CD14-positive monocyte (primary cell): ENCODE results near the gene GLI3. TPM values are rescaled to one million over a fixed set of nuclear protein-coding genes. Genes with fewer than 3 reads are reported as not detected.

Experiments
- DNase-seq, 3 donors: peaks; one replicate each; pipeline ENCODE4 v3.0.0-alpha.2; 2011 to 2022
- H2AFZ ChIP-seq: 2 replicates; pipeline ENCODE4 v1.6.0; 2012; ENCODE audit warnings: mild to moderate bottlenecking, low read depth, low read length, inconsistent platforms; ENCODE audit not compliant: insufficient read depth, poor library complexity, severe bottlenecking
- H3K27ac ChIP-seq, 2 donors: 1 replicate in 1 of 2; 2 replicates in 1 of 2; pipeline ENCODE4 v1.5.1; 2012 to 2013; ENCODE audit warnings: low read length in 2 of 2, control low read depth in 1 of 2, inconsistent platforms in 1 of 2, low read depth in 1 of 2, mild to moderate bottlenecking in 1 of 2
- H3K27me3 ChIP-seq, 2 donors: one replicate each; pipeline versions ENCODE4 v1.6.0 to v1.6.1; 2011 to 2013; ENCODE audit warnings: low read length in 2 of 2; ENCODE audit not compliant: control insufficient read depth in 2 of 2, insufficient read depth in 2 of 2
- H3K36me3 ChIP-seq, 2 donors: replicated peaks in 1 of 2; 1 replicate in 1 of 2; 2 replicates in 1 of 2; pipeline versions ENCODE4 v1.5.1 to v1.6.1; 2012 to 2013; ENCODE audit warnings: low read length in 2 of 2, control low read depth in 1 of 2, inconsistent platforms in 1 of 2, mild to moderate bottlenecking in 1 of 2; ENCODE audit not compliant: insufficient read depth in 2 of 2, control insufficient read depth in 1 of 2
- H3K4me1 ChIP-seq, 2 donors: 1 replicate in 1 of 2; 2 replicates in 1 of 2; pipeline versions ENCODE4 v1.5.1 to v1.6.1; 2012 to 2013; ENCODE audit warnings: low read length in 2 of 2, control low read depth in 1 of 2, inconsistent platforms in 1 of 2, mild to moderate bottlenecking in 1 of 2, moderate library complexity in 1 of 2; ENCODE audit not compliant: insufficient read depth in 2 of 2, control insufficient read depth in 1 of 2
- H3K4me2 ChIP-seq: replicated peaks from 2 replicates; pipeline ENCODE3; 2012; ENCODE audit warnings: low read length, moderate library complexity, mild to moderate bottlenecking; ENCODE audit not compliant: poor library complexity, severe bottlenecking; ENCODE audit errors: extremely low read depth
- H3K4me3 ChIP-seq, 3 experiments: fragments of 200-600 bp in 1 of 3; sonication (generic) in 1 of 3; replicated peaks in 1 of 3; 1 replicate in 2 of 3; 2 replicates in 1 of 3; pipeline ENCODE4 v1.5.1; 2011 to 2013; ENCODE audit warnings: low read length in 3 of 3, mild to moderate bottlenecking in 3 of 3, control low read depth in 2 of 3, low read depth in 2 of 3, inconsistent platforms in 1 of 3, moderate library complexity in 1 of 3
- H3K79me2 ChIP-seq: 2 replicates; pipeline ENCODE4 v1.6.0; 2012; ENCODE audit warnings: mild to moderate bottlenecking, control low read depth, inconsistent platforms, low read length, moderate library complexity; ENCODE audit not compliant: insufficient read depth
- H3K9ac ChIP-seq: 2 replicates; pipeline ENCODE4 v1.6.0; 2017; ENCODE audit warnings: low read length, mild to moderate bottlenecking; ENCODE audit not compliant: insufficient read depth, poor library complexity, severe bottlenecking
- H3K9me3 ChIP-seq, 2 donors: replicated peaks in 1 of 2; 1 replicate in 1 of 2; 2 replicates in 1 of 2; pipeline versions ENCODE4 v1.5.1 to v1.6.1; 2012 to 2013; ENCODE audit warnings: low read length in 2 of 2, control low read depth in 1 of 2; ENCODE audit not compliant: control insufficient read depth in 1 of 2, insufficient read depth in 1 of 2
- H4K20me1 ChIP-seq: 2 replicates; pipeline ENCODE4 v1.6.0; 2012; ENCODE audit warnings: mild to moderate bottlenecking, low read length, control low read depth, moderate library complexity; ENCODE audit not compliant: insufficient read depth
- H3K27ac Mint-ChIP-seq, 7 donors: one replicate each; pipeline ENCODE4 v1.8.0; 2020; ENCODE audit warnings: mild to moderate bottlenecking in 7 of 7, mixed read lengths in 7 of 7, moderate library complexity in 6 of 7, inconsistent platforms in 2 of 7
- H3K27me3 Mint-ChIP-seq, 3 donors: one replicate each; pipeline ENCODE4 v1.8.0; 2021 to 2022; ENCODE audit warnings: low read depth in 3 of 3, mild to moderate bottlenecking in 3 of 3, mixed read lengths in 3 of 3, moderate library complexity in 3 of 3, inconsistent platforms in 1 of 3
- H3K36me3 Mint-ChIP-seq, 2 donors: one replicate each; pipeline ENCODE4 v1.8.0; 2020; ENCODE audit warnings: mixed read lengths in 2 of 2, inconsistent platforms in 1 of 2, mild to moderate bottlenecking in 1 of 2
- H3K4me1 Mint-ChIP-seq: one replicate; pipeline ENCODE4 v1.8.0; 2020; ENCODE audit warnings: mild to moderate bottlenecking, mixed read lengths
- H3K4me3 Mint-ChIP-seq, 2 donors: one replicate each; pipeline ENCODE4 v1.8.0; 2020; ENCODE audit warnings: mild to moderate bottlenecking in 2 of 2, mixed read lengths in 2 of 2, moderate library complexity in 1 of 2
- H3K9me3 Mint-ChIP-seq, 7 donors: one replicate each; pipeline ENCODE4 v1.8.0; 2020 to 2022; ENCODE audit warnings: mixed read lengths in 7 of 7, mild to moderate bottlenecking in 6 of 7, moderate library complexity in 6 of 7, inconsistent platforms in 2 of 7
- WGBS: methylation state at CpG from one replicate; pipeline ENCODE4 v1.1.5; 2013; ENCODE audit warnings: missing lambda C conversion rate; ENCODE audit not compliant: insufficient coverage; 5-methylcytosine and 5-hydroxymethylcytosine counted together
- intact Hi-C, 2 donors: fragments of 100-400 bp; cut with micrococcal nuclease; formaldehyde crosslinking; loops; one replicate each; pipeline versions ENCODE4 v1.15.0 to v1.15.1; 2023
- polyA plus RNA-seq, 3 donors: library from polyadenylated mRNA; depleted of rRNA in 1 of 3; unstranded in 2 of 3; stranded (reverse) in 1 of 3; fragments of 300-500 nt in 2 of 3; fragments of >200 nt in 1 of 3; fragmentation: Illumina TruSeq in 2 of 3; gene quantifications; 1 replicate in 2 of 3; 2 replicates in 1 of 3; pipeline ENCODE4 v1.2.3, GENCODE V29; 2012 to 2021
- TF ChIP-seq, protein P1 (sequence below): fragments of 200-600 bp; IDR thresholded peaks from one replicate; pipeline ENCODE4 v1.8.0; 2022; ENCODE audit warnings: antibody characterized with exemption, mild to moderate bottlenecking

GLI3 gene
- polyA plus RNA-seq, 3 donors = not detected

DNA sequence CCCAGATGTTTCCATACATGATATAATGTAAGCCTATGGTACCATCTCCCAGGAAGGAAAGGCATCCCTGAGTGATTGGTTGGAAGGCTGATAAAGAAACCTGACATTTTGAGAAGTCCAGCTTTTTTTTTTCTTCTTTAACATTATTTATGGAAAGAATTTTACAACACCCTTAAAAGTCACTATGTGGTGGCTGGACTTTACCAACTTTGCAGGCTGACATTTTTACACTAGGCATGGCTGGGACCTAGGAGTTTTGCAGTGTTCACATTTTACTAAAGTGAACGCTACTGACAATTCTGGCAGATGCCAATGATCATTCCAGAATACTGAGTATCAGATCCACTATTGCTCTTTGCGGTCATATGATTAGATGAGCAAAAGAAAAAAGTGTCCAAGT is 239.9 kb downstream of the GLI3 start:
- Histone ChIP-seq H3K27ac (no peak overlapping the region), H3K4me1 (peaks cover 2 to 15% of the 10 kb centered on the region in 2 donors), H3K36me3 (no peaks in the 10 kb centered on the region), H3K4me3 (no peak overlapping the region), H4K20me1 (no peaks in the 10 kb centered on the region), H2AFZ (no peak overlapping the region), H3K27me3 (no peaks in the 10 kb centered on the region), H3K4me2 (no peak overlapping the region), H3K9ac (no peak overlapping the region), H3K79me2 (no peaks in the 10 kb centered on the region), H3K9me3 (no peaks in the 10 kb centered on the region)
- Mint-ChIP-seq H3K4me3 (no peak overlapping the region), H3K36me3 (no peaks in the 10 kb centered on the region), H3K4me1 (peaks cover 11% of the 10 kb centered on the region), H3K27ac (no peak overlapping the region), H3K9me3 (peaks cover 0 to 2% (median 0%) of the 10 kb centered on the region in 7 donors), H3K27me3 (peaks cover 4 to 21% (median 9%) of the 10 kb centered on the region in 3 donors)
- TF ChIP-seq, protein P1, sequence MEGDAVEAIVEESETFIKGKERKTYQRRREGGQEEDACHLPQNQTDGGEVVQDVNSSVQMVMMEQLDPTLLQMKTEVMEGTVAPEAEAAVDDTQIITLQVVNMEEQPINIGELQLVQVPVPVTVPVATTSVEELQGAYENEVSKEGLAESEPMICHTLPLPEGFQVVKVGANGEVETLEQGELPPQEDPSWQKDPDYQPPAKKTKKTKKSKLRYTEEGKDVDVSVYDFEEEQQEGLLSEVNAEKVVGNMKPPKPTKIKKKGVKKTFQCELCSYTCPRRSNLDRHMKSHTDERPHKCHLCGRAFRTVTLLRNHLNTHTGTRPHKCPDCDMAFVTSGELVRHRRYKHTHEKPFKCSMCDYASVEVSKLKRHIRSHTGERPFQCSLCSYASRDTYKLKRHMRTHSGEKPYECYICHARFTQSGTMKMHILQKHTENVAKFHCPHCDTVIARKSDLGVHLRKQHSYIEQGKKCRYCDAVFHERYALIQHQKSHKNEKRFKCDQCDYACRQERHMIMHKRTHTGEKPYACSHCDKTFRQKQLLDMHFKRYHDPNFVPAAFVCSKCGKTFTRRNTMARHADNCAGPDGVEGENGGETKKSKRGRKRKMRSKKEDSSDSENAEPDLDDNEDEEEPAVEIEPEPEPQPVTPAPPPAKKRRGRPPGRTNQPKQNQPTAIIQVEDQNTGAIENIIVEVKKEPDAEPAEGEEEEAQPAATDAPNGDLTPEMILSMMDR = no peak
- no peak for DNase-seq
- intact Hi-C loops = no loop called here
- no CpG with 5 or more reads among the region's 2 CpGs for WGBS

DNA sequence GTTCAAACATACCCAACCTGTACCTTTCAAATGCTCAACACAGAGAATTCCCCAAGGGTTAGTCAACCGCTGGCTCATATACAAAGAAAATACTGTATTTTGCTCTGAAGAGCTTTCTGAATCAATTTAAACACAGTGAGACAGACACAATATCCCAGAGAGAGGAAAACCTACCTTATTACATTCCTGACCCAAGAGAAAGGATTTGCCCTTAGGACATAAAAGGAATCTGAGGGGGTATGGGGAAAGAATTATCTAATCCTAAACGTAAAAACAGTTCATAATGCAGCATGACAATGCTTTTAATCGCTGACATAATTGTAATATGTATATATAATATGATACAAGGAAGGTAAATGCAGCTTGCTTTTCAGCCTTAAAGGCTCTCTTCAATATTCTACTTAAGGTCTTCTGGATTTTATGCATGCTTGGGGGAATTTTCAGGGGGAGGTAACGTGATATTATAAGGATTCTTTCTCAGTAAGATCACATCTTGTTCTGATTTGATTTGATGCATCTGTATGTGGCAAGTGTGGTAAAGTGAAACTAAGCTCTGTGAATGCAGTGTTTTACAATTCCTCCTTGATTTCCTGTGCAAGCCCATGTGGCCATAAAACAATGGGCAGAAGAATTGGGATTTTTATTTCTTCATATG is 240.5 kb downstream of the GLI3 start:
- no peaks in the 10 kb centered on the region for H4K20me1 ChIP-seq
- peaks cover 11% of the 10 kb centered on the region for H3K4me1 Mint-ChIP-seq
- no peaks in the 10 kb centered on the region for H3K36me3 Mint-ChIP-seq
- H3K4me3 ChIP-seq = no peak overlapping the region
- no peak overlapping the region for H2AFZ ChIP-seq
- H3K79me2 ChIP-seq = no peaks in the 10 kb centered on the region
- intact Hi-C loops = no loop called here
- DNase-seq = no peak
- H3K27ac ChIP-seq = no peak overlapping the region
- no CpG with 5 or more reads among the region's 4 CpGs for WGBS
- no peak overlapping the region for H3K4me3 Mint-ChIP-seq
- TF ChIP-seq, protein P1 = no peak
- H3K27me3 ChIP-seq = no peaks in the 10 kb centered on the region
- H3K9me3 Mint-ChIP-seq = peaks cover 0 to 2% (median 0%) of the 10 kb centered on the region in 7 donors
- H3K36me3 ChIP-seq = no peaks in the 10 kb centered on the region
- H3K4me1 ChIP-seq = peaks cover 2 to 15% of the 10 kb centered on the region in 2 donors
- H3K4me2 ChIP-seq = no peak overlapping the region
- H3K9me3 ChIP-seq = no peaks in the 10 kb centered on the region
- no peak overlapping the region for H3K27ac Mint-ChIP-seq
- no peak overlapping the region for H3K9ac ChIP-seq
- H3K27me3 Mint-ChIP-seq = peaks cover 4 to 25% (median 9%) of the 10 kb centered on the region in 3 donors
